HEK293 (cell line): ENCODE data around the gene SETD1B.
A peak's percentile ranks its signal among the peaks of the same experiment; 100 is the strongest.

ENCODE experiments used
- GLI2 ChIP-seq: fragments of 450-650 bp; formaldehyde crosslinking; IDR thresholded peaks from 2 replicates; pipeline ENCODE4; 2017; ENCODE audit warnings: missing biosample characterization, missing genetic modification characterization, low read depth, borderline replicate concordance
- GLIS1 ChIP-seq: fragments of 450-650 bp; formaldehyde crosslinking; IDR thresholded peaks from 2 replicates; pipeline ENCODE4 v1.5.1; 2016; ENCODE audit warnings: missing biosample characterization, missing genetic modification characterization
- KLF1 ChIP-seq: fragments of 450-650 bp; formaldehyde crosslinking; IDR thresholded peaks from 2 replicates; pipeline ENCODE4 v1.5.1; 2016; ENCODE audit warnings: missing biosample characterization, missing genetic modification characterization
- KLF16 ChIP-seq: fragments of 450-650 bp; formaldehyde crosslinking; IDR thresholded peaks from 2 replicates; pipeline ENCODE4 v1.5.1; 2017; ENCODE audit warnings: missing biosample characterization, missing genetic modification characterization
- KLF7 ChIP-seq: fragments of 450-650 bp; formaldehyde crosslinking; IDR thresholded peaks from 2 replicates; pipeline ENCODE4 v1.5.1; 2016; ENCODE audit warnings: missing biosample characterization, missing genetic modification characterization, borderline replicate concordance
- KLF9 ChIP-seq: fragments of 450-650 bp; formaldehyde crosslinking; IDR thresholded peaks from 2 replicates; pipeline ENCODE4 v1.5.1; 2016; ENCODE audit warnings: missing biosample characterization, missing genetic modification characterization, low read depth
- OSR2 ChIP-seq: fragments of 450-650 bp; formaldehyde crosslinking; IDR thresholded peaks from 2 replicates; pipeline ENCODE4 v1.5.1; 2016; ENCODE audit warnings: missing biosample characterization, missing genetic modification characterization
- PRDM1 ChIP-seq: fragments of 450-650 bp; formaldehyde crosslinking; IDR thresholded peaks from 2 replicates; pipeline ENCODE4; 2016; ENCODE audit warnings: missing biosample characterization, missing genetic modification characterization
- REST ChIP-seq: fragments of 450-650 bp; formaldehyde crosslinking; IDR thresholded peaks from 2 replicates; pipeline ENCODE4 v1.5.1; 2016; ENCODE audit warnings: missing biosample characterization, missing genetic modification characterization
- SP2 ChIP-seq: fragments of 450-650 bp; formaldehyde crosslinking; IDR thresholded peaks from 2 replicates; pipeline ENCODE4 v1.5.1; 2016; ENCODE audit warnings: missing biosample characterization, missing genetic modification characterization
- ZBTB10 ChIP-seq: fragments of 450-650 bp; formaldehyde crosslinking; IDR thresholded peaks from 2 replicates; pipeline ENCODE4 v1.5.1; 2016; ENCODE audit warnings: missing biosample characterization, missing genetic modification characterization
- ZNF132 ChIP-seq: fragments of 450-650 bp; formaldehyde crosslinking; IDR thresholded peaks from 2 replicates; pipeline ENCODE4 v1.5.1; 2017; ENCODE audit warnings: missing biosample characterization, missing genetic modification characterization, borderline replicate concordance
- ZNF138 ChIP-seq: fragments of 450-650 bp; formaldehyde crosslinking; IDR thresholded peaks from 2 replicates; pipeline ENCODE4 v1.5.1; 2016; ENCODE audit warnings: missing biosample characterization, missing genetic modification characterization, borderline replicate concordance
- ZNF24 ChIP-seq: fragments of 450-650 bp; formaldehyde crosslinking; IDR thresholded peaks from 2 replicates; pipeline ENCODE4 v1.5.1; 2016; ENCODE audit warnings: missing biosample characterization, missing genetic modification characterization
- ZNF280D ChIP-seq: fragments of 450-650 bp; formaldehyde crosslinking; IDR thresholded peaks from 2 replicates; pipeline ENCODE4 v1.5.1; 2016; ENCODE audit warnings: missing biosample characterization, missing genetic modification characterization
- ZNF335 ChIP-seq: fragments of 450-650 bp; formaldehyde crosslinking; conservative IDR thresholded peaks from 2 replicates; pipeline ENCODE4 v1.5.1; 2016; ENCODE audit warnings: missing biosample characterization, missing genetic modification characterization
- ZNF341 ChIP-seq: fragments of 450-650 bp; formaldehyde crosslinking; IDR thresholded peaks from 2 replicates; pipeline ENCODE4; 2016; ENCODE audit warnings: low read depth, missing biosample characterization, missing genetic modification characterization
- ZNF501 ChIP-seq: fragments of 450-650 bp; formaldehyde crosslinking; IDR thresholded peaks from 2 replicates; pipeline ENCODE4 v1.5.1; 2016; ENCODE audit warnings: missing biosample characterization, missing genetic modification characterization
- ZNF600 ChIP-seq: fragments of 450-650 bp; formaldehyde crosslinking; IDR thresholded peaks from 2 replicates; pipeline ENCODE4 v1.5.1; 2016; ENCODE audit warnings: missing biosample characterization, missing genetic modification characterization
- ZNF610 ChIP-seq: fragments of 450-650 bp; formaldehyde crosslinking; IDR thresholded peaks from 2 replicates; pipeline ENCODE4 v1.5.1; 2016; ENCODE audit warnings: missing biosample characterization, missing genetic modification characterization, borderline replicate concordance
- ZNF677 ChIP-seq: fragments of 450-650 bp; IDR thresholded peaks from 2 replicates; pipeline ENCODE4 v1.5.0; 2018; ENCODE audit warnings: missing biosample characterization, mild to moderate bottlenecking, missing genetic modification characterization, moderate library complexity
- ZNF768 ChIP-seq: fragments of 450-650 bp; formaldehyde crosslinking; IDR thresholded peaks from 2 replicates; pipeline ENCODE4 v1.5.1; 2018; ENCODE audit warnings: missing biosample characterization, mild to moderate bottlenecking, missing genetic modification characterization
- ZNF843 ChIP-seq: fragments of 450-650 bp; formaldehyde crosslinking; IDR thresholded peaks from 2 replicates; pipeline ENCODE4 v1.5.1; 2016; ENCODE audit warnings: missing biosample characterization, missing genetic modification characterization
- ZSCAN23 ChIP-seq: fragments of 450-650 bp; formaldehyde crosslinking; IDR thresholded peaks from 2 replicates; pipeline ENCODE4 v1.5.1; 2016; ENCODE audit warnings: missing biosample characterization, missing genetic modification characterization
- ZXDB ChIP-seq: fragments of 450-650 bp; formaldehyde crosslinking; IDR thresholded peaks from 2 replicates; pipeline ENCODE4 v1.5.1; 2016; ENCODE audit warnings: missing biosample characterization, missing genetic modification characterization
- TF ChIP-seq, protein P1 (sequence below): fragments of 450-650 bp; formaldehyde crosslinking; IDR thresholded peaks from 2 replicates; pipeline ENCODE4 v1.5.1; 2016; ENCODE audit warnings: missing biosample characterization, missing genetic modification characterization
- TF ChIP-seq, protein P2 (sequence below): fragments of 450-650 bp; formaldehyde crosslinking; IDR thresholded peaks from 2 replicates; pipeline ENCODE4 v1.5.1; 2016; ENCODE audit warnings: missing biosample characterization, missing genetic modification characterization

Gene SETD1B

DNA sequence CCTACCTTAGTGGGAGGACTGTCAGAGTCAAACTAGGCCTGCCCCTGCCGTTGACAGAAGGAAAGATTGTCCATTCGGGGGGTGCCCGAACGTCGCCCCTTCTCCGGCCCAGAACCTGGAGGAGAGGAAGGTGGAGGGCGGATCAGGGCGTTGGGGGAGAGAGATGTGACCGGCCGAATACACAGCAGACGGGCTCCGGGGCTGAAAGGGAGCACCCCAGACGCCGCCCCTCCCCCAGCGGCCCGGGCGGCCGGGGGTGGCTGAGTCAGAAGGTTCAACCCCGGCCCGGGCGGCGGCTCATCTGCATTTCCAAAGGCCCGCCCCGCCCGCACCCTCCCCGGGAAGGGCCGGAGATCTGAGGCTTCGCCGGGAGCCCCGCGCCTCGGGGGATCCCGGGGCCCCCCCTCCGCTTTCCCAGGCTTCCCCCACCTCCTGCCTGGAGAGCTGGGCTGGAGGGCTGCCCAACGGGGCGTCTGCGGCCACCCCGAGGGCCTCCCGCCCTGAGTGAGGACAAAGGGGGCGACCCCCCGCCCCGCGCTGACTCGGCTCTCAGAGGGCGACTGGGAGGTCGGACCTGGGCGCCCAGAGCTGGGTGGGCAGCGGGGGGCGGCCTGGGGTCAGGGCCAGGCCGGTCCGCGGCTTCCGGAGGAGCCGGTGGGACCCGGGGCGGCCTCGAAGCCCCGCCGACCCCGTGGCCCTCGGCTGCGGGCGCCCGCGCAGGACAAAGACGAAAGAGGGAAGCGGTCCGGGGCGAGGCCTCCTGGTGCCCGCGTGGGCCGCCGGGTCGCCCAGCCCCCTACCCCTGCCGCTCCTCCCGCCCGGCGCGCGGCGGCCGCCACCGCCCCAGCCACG is 3.7 kb upstream of the SETD1B start (continued):
- TF ChIP-seq, protein P1, sequence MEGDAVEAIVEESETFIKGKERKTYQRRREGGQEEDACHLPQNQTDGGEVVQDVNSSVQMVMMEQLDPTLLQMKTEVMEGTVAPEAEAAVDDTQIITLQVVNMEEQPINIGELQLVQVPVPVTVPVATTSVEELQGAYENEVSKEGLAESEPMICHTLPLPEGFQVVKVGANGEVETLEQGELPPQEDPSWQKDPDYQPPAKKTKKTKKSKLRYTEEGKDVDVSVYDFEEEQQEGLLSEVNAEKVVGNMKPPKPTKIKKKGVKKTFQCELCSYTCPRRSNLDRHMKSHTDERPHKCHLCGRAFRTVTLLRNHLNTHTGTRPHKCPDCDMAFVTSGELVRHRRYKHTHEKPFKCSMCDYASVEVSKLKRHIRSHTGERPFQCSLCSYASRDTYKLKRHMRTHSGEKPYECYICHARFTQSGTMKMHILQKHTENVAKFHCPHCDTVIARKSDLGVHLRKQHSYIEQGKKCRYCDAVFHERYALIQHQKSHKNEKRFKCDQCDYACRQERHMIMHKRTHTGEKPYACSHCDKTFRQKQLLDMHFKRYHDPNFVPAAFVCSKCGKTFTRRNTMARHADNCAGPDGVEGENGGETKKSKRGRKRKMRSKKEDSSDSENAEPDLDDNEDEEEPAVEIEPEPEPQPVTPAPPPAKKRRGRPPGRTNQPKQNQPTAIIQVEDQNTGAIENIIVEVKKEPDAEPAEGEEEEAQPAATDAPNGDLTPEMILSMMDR (tag by site-specific recombination) = no peak
- peak; percentile 99 for TF ChIP-seq ZBTB10 (tag by site-specific recombination)
- TF ChIP-seq KLF16 = peak; percentile 77; the same call in 1 of the 2 replicates
- no peak for TF ChIP-seq ZNF280D (tag by site-specific recombination)
- TF ChIP-seq SP2 = peak; percentile 72
- TF ChIP-seq KLF9 (tag by site-specific recombination) = peak; percentile 62
- TF ChIP-seq ZNF768 (tag by site-specific recombination) = no peak
- 0 out of 2 replicates have a peak, but pooled peaks have one; percentile 70 for TF ChIP-seq ZSCAN23 (tag by site-specific recombination)
- TF ChIP-seq ZNF132 (tag by site-specific recombination) = no peak
- peak; percentile 93 for TF ChIP-seq ZNF341
- 0 out of 2 replicates have a peak, but pooled peaks have one; percentile 64 for TF ChIP-seq ZNF610 (tag by site-specific recombination)
- TF ChIP-seq, protein P2, sequence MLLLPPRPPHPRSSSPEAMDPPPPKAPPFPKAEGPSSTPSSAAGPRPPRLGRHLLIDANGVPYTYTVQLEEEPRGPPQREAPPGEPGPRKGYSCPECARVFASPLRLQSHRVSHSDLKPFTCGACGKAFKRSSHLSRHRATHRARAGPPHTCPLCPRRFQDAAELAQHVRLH = peak; percentile 77
- TF ChIP-seq ZNF335 (tag by site-specific recombination) = peak; percentile 41; the same call in 1 of the 2 replicates
- TF ChIP-seq PRDM1 (tag by site-specific recombination) = no peak
- peak; percentile 90 for TF ChIP-seq ZXDB (tag by site-specific recombination)
- TF ChIP-seq ZNF677 (tag by site-specific recombination) = 0 out of 2 replicates have a peak, but pooled peaks have one; percentile 10
- TF ChIP-seq ZNF138 = no peak
- TF ChIP-seq ZNF600 = peak; percentile 89
- peak; percentile 94 for TF ChIP-seq KLF1 (tag by site-specific recombination)
- peak; percentile 67; the same call in 1 of the 2 replicates for TF ChIP-seq ZNF843 (tag by site-specific recombination)
- no peak; the same call in 1 of the 2 replicates for TF ChIP-seq REST (tag by site-specific recombination)
- TF ChIP-seq ZNF24 (tag by site-specific recombination) = peak; percentile 81
- TF ChIP-seq KLF7 (tag by site-specific recombination) = peak; percentile 93
- peak; percentile 100 for TF ChIP-seq GLIS1 (tag by site-specific recombination)
- no peak for TF ChIP-seq GLI2
- TF ChIP-seq OSR2 (tag by site-specific recombination) = peak; percentile 51; the same call in 1 of the 2 replicates
- peak; percentile 89 for TF ChIP-seq ZNF501 (tag by site-specific recombination)
